Stimulated activated naive CD4-positive, alpha-beta T cell (primary cell): ENCODE data around the gene WASF2.
"Not testable (repeated sequence)": the region's sequence is repeated elsewhere in the genome, so short reads cannot be mapped to it uniquely, and the experiment has no call there.

Experiments used
- DNase-seq, 6 experiments: peaks; one replicate each; lab custom pipeline; 2025; lab: John Stamatoyannopoulos, UW

The WASF2 gene, protein sequence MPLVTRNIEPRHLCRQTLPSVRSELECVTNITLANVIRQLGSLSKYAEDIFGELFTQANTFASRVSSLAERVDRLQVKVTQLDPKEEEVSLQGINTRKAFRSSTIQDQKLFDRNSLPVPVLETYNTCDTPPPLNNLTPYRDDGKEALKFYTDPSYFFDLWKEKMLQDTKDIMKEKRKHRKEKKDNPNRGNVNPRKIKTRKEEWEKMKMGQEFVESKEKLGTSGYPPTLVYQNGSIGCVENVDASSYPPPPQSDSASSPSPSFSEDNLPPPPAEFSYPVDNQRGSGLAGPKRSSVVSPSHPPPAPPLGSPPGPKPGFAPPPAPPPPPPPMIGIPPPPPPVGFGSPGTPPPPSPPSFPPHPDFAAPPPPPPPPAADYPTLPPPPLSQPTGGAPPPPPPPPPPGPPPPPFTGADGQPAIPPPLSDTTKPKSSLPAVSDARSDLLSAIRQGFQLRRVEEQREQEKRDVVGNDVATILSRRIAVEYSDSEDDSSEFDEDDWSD

DNA sequence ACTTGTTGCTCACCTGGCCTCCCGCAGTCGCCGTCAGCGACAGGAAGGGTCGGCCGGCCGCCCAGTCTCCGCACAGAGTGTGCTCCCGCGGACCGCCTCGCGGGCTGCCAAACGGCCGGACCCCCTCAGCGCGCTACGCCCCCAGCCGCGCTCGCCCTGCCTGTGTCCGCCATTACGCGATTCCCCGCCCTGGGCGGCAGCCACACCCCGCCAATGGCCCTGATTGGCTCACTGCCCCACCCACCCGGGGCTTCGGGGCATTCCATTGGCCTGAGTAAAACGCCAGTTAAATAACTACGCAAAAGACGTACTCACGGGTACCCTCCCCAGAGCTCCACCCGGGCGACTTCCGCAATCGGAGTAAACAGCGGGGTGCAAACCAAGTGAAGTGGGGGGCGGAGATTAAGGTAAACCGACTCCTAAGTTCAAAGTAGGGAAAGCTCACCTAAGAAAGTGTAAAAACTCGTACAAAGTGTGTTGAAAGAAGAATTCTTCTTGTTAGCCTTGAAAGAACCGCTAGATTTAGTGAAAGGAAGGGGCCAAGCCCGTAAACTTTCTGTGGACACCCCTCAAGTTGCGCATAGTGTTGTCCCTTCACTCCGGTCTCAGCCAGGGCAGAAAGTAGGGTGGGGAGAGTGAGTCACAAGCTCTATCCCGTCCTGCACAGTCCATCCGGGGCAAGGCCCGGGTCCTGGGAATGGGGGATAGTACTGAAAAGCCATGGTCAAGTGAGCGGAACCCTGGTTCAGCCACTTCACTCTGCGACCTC lies at the start of gene WASF2:
Gene WASF2, minus strand, starts transcription at position 195 of the 769 bp plus-strand sequence. CDS start 61,277 bp downstream, outside the sequence.
- DNase-seq, result peak; percentile 92 to 98 (median 96)

GRCh38 chr1:27538793-27539192 lies 48.8 kb upstream of the WASF2 start:
- DNase-seq, result no peak

GRCh38 chr1:27538305-27538676 lies 48.3 kb upstream of the WASF2 start:
- DNase-seq, result not testable (repeated sequence)

- DNase-seq, result no peak
Observed at GRCh38 chr1:27536767-27537166, 46.8 kb upstream of the WASF2 start.

- no peak for DNase-seq
Observed at GRCh38 chr1:27536010-27536757, 46.2 kb upstream of the WASF2 start.

DNA sequence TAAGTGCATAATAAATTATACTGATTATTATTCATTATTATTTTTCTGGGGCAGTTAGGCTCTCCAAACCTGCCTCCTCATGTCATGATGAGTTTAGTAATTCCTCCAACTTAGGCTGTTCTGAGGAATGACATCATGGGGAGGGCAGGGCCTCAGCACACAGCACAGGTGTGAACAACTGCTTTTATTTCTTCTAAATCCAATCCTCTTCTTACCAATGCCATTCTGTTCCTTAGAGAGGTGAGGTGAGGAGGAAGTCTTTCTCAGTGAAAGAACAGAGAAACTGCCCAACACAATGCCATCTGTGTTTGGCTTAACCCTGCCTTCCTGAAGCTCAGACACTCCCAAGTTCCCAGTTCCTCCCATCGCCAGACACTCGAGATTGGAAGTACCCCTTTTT lies 45.4 kb upstream of the WASF2 start:
- DNase-seq, result no peak

- DNase-seq, result no peak
Observed at GRCh38 chr1:27531959-27532685, 42.2 kb upstream of the WASF2 start.

DNA sequence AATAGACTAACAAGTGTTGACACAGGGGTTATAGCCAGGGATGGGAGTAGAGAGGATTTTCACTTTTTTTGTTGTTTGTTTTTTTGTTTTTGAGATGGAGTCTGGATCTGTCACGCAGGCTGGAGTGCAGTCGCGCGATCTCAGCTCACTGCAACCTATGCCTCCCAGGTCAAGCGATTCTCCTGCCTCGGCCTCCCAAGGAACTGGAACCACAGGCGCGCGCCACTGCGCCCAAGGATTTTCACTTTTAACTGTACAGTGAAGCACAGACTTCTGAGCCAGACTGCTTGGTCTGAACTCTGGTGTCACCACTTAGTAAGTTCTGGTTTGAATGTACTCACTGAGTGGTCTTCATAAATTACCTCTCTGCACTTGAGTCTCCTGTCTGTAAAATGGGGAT lies 40.2 kb upstream of the WASF2 start:
- no peak for DNase-seq

- DNase-seq, result no peak
Observed at GRCh38 chr1:27529704-27530018, 39.7 kb upstream of the WASF2 start.

- DNase-seq, result no peak
Observed at GRCh38 chr1:27528818-27529703, 39.1 kb upstream of the WASF2 start.

DNA sequence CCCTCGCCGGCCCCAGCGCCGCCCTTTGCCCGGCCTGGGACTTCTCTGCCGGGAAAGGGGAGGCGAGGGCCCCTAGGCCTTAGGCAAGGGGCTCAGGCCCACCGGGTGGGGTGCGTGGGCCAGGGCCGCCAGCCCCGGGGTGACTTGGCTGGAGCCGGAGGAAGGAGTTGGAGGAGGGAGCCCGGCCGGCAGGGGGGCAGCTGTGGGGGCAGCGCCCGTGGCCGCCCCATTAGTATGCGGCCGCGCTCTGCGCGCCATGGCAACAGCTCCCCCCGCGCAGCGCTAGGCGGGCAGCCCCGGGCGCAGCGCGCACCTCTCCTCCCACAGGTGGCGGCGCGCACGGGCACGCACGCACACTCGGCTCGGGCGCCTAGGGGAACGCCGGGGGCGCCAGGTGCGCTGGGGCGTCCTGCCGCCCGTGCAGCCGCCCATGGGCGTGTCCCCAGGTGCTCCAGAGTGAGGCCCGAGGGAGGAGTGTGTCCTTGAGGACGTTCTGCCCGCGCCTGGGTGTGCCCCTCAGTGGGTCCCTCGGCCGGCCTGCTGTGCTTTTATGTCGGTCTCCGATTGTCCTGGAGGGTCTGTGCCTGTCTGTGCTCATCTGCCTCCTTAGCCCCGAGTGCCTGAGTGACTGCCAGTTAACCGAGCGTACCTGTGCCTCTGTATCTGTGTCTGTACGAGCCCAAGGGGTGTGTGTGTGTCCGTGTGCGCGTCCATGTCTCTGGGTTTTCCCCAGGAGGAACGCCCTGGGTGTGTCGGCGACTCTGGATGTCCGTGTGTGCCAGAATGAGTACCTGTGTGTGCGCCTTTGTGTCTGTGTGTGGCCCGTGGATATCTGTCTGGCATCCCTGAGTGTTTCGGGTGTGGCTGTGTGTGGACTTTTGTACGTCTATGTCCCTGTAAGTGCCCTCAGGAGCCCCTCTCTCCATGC lies 38.2 kb upstream of the WASF2 start:
- peak; percentile 54 to 64 (median 56) for DNase-seq

DNA sequence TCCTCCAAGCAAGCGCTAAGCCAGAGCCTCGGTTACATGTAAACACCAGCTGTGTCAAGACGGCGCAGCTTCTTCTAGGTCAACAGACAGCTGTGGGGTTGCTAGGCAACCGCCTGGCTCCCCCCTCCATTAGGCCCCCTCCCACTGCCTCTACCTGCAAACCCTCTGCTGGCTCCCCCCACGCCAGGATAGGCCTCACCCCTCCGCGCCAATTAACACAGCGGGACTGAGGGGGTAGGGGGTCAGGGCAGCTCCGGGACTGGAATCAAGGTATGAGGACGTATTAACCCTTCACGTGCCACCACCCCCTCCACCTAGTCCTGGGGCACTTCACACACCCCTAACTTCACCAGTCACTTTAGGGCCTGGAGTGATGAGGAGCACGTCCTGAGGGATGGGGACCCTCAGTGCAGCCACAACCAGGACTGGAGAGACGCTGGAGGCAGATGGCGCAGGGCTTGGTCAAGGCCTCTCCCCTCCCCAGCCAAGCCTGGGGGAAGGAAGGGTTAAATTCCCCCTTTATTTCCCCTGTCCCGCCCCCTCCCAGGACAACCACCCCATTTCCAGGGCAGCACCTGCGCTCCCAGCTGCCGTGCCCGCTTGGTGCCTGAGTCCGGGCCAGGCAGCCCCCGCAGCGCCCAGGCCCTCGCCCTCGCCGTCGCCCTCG lies 37.4 kb upstream of the WASF2 start:
- peak; percentile 52 to 74 (median 68) for DNase-seq

GRCh38 chr1:27526569-27527222 lies 36.7 kb upstream of the WASF2 start:
- peak in 1 of 6 experiments; percentile 39 for DNase-seq

- DNase-seq, result peak; percentile 14 to 48 (median 42)
Observed at GRCh38 chr1:27525296-27526272, 35.6 kb upstream of the WASF2 start.

DNA sequence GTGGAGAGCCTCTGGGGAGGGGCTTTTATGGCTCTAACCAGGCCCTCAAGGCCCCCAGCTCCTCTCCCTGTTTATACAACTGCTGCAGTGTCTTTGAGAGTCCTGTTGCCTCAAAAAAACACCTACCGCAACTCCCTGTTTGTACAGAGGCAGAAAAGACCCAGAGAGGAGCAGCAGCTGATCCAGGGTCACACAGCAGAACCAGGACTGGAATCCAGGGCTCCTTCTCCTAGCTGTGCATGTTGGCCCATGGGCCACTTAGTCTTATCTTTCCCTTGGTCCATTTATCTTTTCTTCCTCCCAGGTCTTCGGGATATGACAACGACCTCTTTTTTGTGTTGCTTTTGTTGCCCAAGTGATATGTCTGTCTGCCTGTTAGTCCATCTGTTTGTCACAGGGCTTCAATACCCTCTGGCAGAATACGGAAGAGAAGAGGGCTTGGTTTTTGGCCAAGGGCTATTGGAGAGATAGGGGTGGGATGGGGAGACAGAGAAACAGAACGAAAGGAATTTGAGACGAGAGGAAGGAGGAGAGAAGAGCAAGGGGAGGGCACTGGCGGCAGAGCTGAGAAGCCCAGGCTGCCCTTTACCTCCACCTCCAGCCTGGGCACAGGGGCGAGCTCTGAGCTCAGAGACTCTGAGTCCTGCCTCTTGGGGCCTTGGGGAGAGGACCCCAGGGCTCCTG lies 33.5 kb upstream of the WASF2 start:
- DNase-seq, result peak in 1 of 6 experiments; percentile 48
